ENCODE data around the gene OSBPL5. TPM values are rescaled to one million over a fixed set of nuclear protein-coding genes. Genes with fewer than 3 reads are reported as not detected.
A peak's percentile ranks its signal among the peaks of the same experiment; 100 is the strongest.

The OSBPL5 gene
- total RNA-seq, 1 donor from 2014 or later, result 92.0 TPM

DNA sequence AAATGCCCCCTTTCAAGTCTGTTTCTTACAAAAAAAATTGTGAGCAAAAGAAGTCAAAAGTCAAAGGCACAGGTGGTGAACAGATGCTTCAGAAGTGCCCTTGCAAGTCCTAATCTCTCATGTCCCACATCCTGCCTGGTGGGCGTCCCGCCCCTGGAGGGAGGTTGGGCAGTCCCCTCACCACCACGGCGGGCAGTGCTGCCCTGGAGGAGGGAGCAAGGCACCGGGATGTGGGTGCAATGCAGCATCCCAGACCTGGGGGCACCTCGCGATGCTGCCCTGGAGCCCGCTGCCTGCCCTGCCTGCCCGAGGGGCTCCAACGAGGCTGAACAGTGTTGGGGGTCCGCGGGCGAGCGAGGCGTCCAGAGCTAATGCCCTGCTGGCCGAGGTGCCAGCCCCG is 37.6 kb upstream of the OSBPL5 start:
- no peak overlapping the region for H3K27ac ChIP-seq
- no peaks in the 10 kb centered on the region for H3K9me3 ChIP-seq
- peaks cover 3 to 17% of the 10 kb centered on the region in 2 donors for H3K4me1 ChIP-seq
- H3K36me3 ChIP-seq, result no peaks in the 10 kb centered on the region
- H3K27me3 ChIP-seq, result peaks cover 5% of the 10 kb centered on the region
- intact Hi-C loops (cut with DNase I), result no loop called here
- TF ChIP-seq, protein P1, sequence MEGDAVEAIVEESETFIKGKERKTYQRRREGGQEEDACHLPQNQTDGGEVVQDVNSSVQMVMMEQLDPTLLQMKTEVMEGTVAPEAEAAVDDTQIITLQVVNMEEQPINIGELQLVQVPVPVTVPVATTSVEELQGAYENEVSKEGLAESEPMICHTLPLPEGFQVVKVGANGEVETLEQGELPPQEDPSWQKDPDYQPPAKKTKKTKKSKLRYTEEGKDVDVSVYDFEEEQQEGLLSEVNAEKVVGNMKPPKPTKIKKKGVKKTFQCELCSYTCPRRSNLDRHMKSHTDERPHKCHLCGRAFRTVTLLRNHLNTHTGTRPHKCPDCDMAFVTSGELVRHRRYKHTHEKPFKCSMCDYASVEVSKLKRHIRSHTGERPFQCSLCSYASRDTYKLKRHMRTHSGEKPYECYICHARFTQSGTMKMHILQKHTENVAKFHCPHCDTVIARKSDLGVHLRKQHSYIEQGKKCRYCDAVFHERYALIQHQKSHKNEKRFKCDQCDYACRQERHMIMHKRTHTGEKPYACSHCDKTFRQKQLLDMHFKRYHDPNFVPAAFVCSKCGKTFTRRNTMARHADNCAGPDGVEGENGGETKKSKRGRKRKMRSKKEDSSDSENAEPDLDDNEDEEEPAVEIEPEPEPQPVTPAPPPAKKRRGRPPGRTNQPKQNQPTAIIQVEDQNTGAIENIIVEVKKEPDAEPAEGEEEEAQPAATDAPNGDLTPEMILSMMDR (IDR thresholded peaks at IDR 0.05), result no peak
- H3K4me3 ChIP-seq, result peak overlapping the region in 1 of 2 donors; percentile 19
- no peak for DNase-seq (ENCODE audit: low spot score in 2 of 2)

- no peak for DNase-seq (ENCODE audit: low spot score in 2 of 2)
- Histone ChIP-seq H3K4me1 (peaks cover 3 to 17% of the 10 kb centered on the region in 2 donors), H3K27ac (no peak overlapping the region), H3K4me3 (no peak overlapping the region), H3K9me3 (no peaks in the 10 kb centered on the region), H3K36me3 (no peaks in the 10 kb centered on the region), H3K27me3 (peaks cover 5% of the 10 kb centered on the region)
- intact Hi-C loops (cut with DNase I), result no loop called here
- TF ChIP-seq, protein P1 (IDR thresholded peaks at IDR 0.05), result no peak
Measured at GRCh38 chr11:3202305-3202704, 37.2 kb upstream of the OSBPL5 start.

DNA sequence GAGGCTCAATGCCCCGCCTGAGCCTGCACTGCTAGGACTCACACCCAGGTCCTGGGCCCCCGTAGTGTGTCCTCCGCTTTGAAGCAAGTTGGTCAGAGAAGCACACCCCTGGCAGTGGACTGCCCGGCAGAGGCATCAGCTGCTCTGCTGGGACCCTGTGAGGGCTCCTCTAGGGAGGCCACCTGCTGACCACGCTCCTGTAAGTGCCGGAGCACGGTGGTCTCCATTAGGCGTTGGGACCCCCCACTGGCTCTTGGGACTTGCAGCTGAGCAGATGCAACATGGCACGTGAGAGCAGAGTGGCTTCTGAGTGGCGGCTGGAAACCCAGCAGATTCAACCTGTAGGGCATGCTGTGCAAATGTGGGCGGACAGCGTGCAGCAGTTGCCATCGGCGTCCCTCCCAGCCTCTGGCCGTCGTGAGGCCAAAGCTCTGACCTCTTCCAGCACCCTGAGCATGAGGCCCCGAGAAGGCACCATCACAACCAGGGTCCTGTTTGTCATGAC is 36.6 kb upstream of the OSBPL5 start:
- Histone ChIP-seq H3K4me3 (no peak overlapping the region), H3K4me1 (peaks cover 3 to 17% of the 10 kb centered on the region in 2 donors), H3K27ac (no peak overlapping the region), H3K9me3 (no peaks in the 10 kb centered on the region), H3K36me3 (no peaks in the 10 kb centered on the region), H3K27me3 (peaks cover 5% of the 10 kb centered on the region)
- TF ChIP-seq, protein P1 (IDR thresholded peaks at IDR 0.05), result no peak
- DNase-seq (ENCODE audit: low spot score in 2 of 2), result no peak
- intact Hi-C loops (cut with DNase I), result no loop called here

DNA sequence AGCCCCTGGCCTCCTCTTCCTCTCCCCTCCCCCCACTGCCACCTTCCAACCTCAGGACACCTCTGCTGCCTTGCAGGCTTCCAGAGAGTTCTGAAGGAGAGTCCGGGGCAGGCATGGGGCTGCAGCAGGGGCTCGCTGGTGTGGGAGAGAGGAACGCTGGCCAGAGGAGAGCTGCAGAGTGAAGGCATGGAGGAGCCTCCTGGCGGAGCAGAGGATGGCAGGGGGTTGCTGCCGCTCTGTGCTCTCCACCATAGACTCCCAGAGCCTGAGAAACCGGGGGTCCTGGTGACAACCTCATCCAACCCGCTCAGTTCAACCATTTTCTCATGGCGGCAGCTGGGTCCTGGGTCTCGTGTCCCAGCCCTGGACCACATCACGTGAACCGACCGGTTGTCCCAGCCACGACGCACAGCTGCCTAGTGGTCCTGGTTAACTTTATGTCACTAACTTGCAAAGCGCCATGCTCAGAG is 36.0 kb upstream of the OSBPL5 start:
- H3K36me3 ChIP-seq, result no peaks in the 10 kb centered on the region
- H3K4me1 ChIP-seq, result peaks cover 3 to 17% of the 10 kb centered on the region in 2 donors
- H3K27me3 ChIP-seq, result peaks cover 5% of the 10 kb centered on the region
- H3K27ac ChIP-seq, result no peak overlapping the region
- intact Hi-C loops (cut with DNase I), result no loop called here
- no peaks in the 10 kb centered on the region for H3K9me3 ChIP-seq
- no peak overlapping the region for H3K4me3 ChIP-seq
- TF ChIP-seq, protein P1 (IDR thresholded peaks at IDR 0.05), result no peak
- peak in 1 of 2 donors; percentile 41 for DNase-seq (ENCODE audit: low spot score in 2 of 2)

DNA sequence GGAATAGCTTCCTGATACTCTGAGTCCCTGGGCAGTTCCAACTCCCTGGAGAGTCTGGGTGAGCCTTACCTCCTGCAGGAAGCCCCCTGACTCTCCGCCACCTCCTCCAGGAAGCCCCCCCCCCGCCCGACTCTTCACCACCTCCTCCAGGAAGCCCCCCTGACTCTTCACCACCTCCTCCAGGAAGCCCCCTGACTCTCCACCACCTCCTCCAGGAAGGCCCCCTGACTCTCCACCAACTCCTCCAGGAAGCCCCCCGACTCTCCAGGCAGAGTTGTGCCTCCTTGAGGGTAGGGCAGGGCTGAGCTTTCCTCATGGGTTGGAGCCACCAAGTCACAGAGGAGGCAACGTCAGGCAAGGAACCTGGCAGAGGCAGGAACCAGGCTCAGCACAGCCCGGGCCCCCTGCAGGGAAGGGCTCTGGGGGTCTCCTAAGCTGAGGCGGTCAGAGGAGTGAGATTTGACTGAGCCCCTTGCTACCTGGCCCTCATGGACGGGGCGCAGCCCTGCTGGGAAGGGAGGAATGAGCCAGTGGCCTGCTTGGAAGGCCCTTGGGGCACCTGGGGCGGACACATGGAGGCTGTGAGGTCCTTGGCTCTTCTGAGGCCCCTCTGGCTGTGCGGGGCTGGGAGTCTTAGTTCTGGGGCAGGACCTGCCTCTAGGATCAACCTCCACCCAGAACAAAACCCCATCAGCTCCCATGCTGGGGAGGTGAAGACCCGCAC is 35.4 kb upstream of the OSBPL5 start:
- Histone ChIP-seq H3K4me1 (peaks cover 3 to 15% of the 10 kb centered on the region in 2 donors), H3K36me3 (no peaks in the 10 kb centered on the region), H3K27ac (no peak overlapping the region), H3K27me3 (peaks cover 5% of the 10 kb centered on the region), H3K9me3 (no peaks in the 10 kb centered on the region), H3K4me3 (no peak overlapping the region)
- TF ChIP-seq, protein P1 (IDR thresholded peaks at IDR 0.05), result no peak
- intact Hi-C loops (cut with DNase I), result no loop called here
- peak in 1 of 2 donors; percentile 35 for DNase-seq (ENCODE audit: low spot score in 2 of 2)
